ENCODE measurements around the gene CCNY.

CCNY gene

DNA sequence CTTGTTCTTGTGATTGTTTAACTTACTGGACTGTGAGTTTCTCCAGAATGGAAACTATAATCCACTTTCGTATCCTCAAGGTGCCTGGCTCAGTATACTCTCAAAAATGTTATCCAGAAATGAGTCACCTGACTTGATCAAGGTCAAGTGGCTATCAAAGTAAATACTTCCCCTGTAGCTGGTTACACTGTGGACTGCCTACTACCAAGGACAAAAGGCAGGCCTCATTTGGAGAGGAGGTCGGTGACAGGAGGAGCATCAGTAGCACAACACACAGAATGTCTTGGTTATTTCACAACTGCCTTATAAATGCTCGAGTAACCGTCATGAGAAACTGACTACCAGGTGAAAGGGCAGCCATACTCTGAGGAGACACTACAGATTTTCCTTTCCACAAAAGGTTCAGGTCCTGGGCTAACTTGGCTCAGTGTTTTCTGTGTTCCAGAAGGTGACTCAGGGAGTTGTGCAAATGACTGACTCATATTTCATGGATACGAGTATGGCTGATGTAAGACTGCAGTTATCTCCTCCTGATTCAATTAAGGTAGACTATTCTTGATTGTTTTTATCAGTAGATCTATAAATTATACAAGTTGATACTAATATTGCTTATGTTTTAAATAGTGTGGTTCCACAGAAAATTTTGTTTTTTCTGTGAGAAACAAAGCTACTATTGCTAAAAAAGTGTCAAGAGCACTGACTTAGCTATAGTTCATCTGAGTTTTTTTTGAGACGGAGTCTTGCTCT, 4.2 kb upstream of the CCNY start:
- DNase-seq (ENCODE audit: low read depth in 2 of 2), result peak; percentile 62 to 65

DNA sequence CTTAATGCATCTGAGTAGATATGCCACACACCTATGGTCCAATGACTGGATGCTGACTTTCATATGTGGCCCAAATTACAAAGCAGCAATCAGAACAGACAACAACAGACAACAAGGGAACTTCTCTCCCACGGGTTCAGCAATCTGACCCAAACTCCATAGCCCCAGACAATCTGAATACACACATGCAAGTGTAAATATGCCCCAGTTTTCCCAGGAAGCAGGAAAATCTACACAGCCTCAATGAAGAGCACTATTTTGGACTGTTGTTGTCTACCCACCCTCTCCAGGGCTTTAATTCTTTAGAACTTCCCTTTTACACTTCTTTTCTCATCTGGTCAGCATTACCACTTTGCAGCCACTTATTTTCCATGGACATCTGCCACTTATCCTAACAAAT, 2.0 kb upstream of the CCNY start:
- no peak for DNase-seq (ENCODE audit: low read depth in 2 of 2)

DNA sequence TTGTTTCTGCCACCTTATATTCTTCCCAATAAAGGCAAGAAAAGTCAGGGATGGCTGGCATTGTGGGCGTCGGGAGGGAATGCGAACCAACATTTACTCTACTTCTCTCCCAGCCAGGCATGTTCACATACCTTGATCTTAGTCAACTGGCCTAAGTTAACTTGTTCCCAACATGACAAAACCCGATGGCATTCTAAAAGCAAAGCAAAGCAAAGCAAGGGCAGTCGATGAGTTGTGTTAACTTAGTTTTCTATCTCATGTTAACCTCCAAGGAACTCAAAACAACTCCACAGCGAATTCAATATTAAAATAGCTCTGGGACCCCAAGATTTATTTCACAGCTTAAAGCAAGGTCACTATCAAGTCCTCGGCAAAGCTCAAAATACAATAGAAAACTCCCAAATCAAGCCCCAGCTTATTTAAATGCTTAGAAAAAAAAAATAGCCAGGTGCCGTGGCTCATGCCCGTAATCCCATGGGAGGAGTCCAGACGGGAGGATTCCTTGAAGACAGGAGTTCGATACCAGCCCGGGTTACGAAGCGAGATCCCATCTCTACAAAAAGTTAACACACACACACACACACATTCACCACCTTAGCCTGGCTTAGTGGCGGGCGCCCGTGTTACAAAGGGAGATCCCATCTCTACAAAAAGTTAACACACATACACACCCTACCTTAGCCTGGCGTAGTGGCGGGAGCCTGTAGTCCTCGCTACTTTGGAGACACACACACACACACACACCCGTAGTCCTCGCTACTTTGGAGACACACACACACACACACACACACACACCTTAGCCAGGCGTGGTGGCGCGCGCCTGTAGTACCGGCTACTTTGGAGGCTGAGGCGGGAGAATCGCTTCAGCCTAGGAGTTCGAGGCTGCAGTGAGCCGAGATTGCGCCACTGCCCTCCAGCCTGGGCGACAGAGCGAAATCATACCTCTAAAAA, 901 bp upstream of the CCNY start:
- DNase-seq (ENCODE audit: low read depth in 2 of 2), result no peak

DNA sequence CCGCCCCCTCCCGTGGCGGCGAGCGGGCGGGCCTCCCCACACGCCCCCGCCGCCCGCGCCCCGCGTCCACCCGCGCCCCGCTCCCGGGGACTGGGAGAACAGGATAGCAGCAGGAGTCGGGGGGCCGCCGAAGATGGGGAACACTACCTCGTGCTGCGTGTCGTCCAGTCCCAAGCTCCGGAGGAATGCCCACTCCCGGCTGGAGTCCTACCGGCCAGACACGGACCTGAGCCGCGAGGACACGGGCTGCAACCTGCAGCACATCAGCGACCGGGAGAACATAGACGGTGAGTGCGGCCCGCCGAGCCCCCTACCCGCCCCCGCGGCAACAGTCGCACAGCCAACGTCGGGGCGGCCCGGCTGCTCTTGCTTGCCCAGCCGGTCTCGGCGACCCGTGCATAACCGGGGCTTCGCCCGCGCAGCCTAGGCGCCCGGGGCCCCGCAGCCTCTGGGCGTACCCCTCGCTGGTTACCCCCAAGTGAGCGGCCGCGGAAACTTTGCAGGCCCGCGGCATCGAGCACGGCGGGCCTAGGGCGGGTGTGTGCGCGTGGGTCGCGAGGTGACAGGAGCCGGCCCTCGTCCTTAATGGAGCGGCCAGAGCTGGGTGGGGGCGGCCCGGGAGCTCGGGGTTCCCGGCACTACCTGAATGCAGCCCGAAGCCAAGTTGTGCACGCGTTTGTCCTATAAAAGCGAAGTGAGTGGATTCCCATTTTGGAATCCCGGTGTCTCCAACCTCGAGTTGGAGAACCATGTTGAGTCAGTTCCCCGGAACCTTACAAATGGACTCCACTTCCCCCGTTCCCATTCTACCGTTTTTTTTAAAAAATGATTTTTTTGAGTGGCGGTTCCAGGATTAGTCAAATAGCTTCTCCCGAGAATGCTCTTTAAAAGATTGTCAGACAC, 863 bp downstream of the CCNY start:
- DNase-seq (ENCODE audit: low read depth in 2 of 2), result no peak

DNA sequence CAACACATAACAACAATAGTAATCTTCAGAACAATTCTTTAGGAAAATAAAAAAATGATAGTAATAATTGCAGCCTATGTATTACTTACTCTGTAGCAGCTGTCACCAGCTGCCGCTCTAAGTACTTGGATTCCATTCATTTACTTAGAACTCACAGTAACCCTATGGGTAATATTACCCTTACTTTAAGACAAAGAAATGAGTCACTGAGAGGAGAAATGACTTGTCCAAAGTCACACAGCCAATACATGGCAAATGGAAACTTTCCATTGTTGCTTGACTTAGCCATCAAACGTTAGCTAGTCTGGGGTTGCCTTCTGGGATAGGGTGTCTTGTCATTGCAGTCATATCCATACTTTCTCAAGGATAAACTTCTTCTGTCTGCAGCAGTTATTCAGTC, 3.6 kb downstream of the CCNY start:
- no peak for DNase-seq (ENCODE audit: low read depth in 2 of 2)

DNA sequence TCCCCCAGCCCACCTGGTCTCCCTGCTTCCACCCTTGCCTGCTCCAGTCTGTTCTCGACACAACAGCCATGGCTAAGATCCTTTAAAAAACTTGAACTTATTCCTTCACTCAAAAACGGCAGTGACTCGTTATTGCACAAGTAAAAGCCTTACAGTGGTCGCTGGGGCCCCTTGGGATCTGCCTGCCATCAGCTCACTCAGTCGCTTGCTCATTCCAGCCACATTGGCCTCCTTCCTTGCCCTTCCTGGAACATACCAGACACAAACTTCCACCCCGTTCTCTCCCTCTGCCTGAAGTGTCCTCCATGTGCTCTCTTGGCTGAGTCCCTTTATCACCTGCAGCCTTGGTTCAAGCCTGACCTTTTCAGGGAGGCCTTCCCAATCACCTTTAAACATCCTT, 4.7 kb downstream of the CCNY start:
- DNase-seq (ENCODE audit: low read depth in 2 of 2), result no peak

DNA sequence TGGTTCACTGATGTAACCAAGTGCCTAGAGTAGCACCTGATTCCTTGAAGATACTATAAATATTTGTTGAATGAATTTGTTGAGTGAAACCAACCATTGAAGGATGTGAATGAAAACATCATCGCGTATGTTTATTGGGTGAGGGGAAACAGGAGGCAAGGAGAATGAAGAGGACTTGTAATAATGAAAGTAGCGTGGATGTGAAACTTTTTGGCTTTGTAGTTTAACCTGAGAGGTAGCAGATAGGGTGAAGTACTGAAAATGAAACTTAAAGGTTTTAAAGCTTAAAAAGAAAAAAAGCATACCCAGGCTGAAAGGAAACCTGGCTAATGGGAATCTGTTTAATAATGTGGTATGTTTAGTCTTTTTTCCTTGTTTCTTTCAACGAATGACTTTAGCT, 5.2 kb downstream of the CCNY start:
- no peak for DNase-seq (ENCODE audit: low read depth in 2 of 2)

DNA sequence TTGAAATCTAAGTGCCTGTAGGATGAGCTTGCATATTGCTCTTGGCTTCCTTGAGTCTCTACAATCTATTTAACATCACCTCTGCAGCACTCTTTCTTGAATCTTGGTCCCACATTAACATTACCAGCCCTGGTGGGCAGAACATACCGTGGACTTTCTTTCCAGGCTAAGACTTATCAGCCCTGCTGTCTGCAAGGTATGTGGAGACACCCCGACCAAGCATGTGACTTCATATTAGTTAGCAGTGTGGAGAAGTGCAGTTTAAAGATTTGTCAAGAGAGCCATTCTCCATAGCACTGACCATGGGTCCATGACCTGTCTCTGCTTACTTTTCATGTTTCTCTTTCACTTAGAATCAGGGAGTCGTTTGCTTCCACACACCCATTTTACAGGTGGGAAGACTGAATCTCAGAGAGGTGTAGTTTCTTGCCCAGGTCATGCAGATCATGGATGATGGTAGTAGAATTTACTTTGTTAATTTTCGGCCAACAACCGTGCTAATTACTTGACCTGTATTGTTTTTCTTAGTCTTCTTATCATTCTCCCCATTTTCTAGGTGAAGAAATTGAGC, 6.0 kb downstream of the CCNY start:
- no peak for DNase-seq (ENCODE audit: low read depth in 2 of 2)

DNA sequence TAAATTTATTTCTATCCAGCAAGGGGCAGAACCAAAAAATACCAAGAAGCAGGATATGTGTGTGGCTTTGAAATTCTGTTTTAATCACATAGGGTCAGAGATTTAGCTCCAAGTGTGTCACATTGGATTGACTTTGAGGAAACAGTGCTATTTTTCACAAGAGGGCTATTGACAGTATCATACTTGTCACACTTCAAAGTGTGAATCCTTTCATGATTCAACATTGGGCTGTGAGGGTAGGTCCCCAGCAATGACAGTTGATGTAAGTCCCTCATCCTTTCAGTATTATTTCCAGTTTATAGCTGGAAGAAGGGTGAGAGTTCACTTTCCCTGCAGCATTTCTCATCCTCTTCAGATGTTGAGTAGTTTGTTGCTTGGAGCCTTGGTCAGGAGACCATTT, 7.4 kb downstream of the CCNY start:
- DNase-seq (ENCODE audit: low read depth in 2 of 2), result no peak

DNA sequence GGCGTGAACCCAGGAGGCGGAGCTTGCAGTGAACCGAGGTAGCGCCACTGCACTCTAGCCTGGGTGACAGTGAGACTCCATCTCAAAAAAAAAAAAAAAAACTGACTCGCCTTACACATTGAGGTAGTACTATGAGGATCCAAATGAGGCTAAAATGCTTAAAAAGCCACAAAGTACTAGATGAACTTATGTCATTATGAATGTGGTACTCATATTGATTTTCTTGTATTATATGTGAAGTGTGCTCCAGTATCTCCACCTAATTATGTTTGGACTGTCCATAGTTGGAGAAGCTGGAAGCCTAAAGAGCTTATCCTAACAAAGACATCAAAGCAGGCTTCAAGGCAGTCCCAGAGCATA, 9.1 kb downstream of the CCNY start:
- DNase-seq (ENCODE audit: low read depth in 2 of 2), result no peak

DNA sequence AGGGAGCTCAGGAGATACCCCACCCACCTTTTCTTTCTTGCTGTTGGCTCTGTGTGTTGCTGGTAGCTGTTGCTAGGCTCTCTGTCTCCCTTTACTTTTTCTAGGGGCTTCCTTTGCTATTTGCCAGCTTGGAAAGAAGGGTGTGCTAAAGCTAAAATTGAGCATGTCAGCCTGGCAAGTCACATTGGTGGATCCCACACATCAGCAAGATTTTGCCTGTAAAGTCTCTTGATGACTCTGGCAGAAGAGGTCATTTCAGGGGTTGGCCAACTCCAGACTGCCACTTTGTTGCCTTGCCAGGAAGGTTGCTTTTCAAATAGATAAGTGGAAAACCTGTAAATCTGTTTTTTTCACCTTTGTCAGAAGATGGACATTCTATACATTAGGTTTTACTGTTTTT, 9.9 kb downstream of the CCNY start:
- no peak for DNase-seq (ENCODE audit: low read depth in 2 of 2)

DNA sequence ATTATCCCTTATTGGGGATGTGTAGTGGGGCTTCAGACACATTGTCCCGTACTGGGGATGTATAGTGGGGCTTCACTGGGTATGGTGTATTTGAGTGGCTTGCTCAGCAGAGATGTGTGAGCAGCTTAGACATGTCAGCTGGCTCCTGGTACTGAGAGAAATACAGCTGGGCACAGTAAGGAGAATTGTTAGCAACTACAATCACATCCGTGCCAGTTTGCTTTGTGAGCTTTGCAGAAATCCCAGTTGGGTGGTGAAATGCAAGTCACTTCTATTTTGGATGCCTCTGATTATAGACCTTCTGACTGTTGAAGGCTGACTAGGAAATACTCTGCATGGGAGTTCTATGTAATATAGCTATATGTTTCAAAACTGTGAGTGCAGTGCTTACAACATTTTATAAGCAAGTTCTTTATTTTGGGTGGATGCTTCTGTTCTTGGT, 10.8 kb downstream of the CCNY start:
- no peak for DNase-seq (ENCODE audit: low read depth in 2 of 2)

DNA sequence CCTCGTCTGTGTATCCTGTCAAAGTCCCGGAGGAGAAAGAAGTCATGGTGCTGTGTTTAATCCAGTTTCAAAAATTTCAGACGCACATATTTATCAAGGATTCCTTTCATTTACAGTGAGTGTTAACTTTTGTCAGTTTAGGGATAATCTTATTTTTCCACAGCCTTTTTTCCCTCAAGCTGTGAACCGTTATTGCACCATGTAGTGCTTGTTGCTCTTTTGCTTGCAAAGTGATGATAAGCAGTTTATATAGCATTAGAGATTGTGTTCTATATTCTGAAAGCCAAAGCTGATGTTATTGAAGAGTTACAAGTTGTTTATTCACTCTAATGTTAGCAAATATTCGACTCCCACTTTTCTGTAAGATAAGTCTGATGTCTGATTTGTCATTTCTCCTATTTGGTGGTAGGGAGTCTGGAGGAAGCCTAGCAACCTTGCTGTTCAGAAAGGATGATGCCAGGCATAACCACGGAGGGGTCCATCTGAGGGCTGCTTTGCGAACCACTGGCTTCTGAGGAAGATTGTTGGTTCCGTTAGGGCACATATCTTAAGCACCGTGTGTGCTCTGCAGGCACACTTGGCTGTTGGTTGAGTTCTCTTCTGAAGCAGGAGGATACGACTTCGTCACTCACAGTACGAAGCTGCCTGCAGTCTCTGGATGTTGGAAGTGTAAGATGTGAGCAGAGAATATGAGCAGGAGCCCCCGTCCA, 11.7 kb downstream of the CCNY start:
- DNase-seq (ENCODE audit: low read depth in 2 of 2), result no peak

DNA sequence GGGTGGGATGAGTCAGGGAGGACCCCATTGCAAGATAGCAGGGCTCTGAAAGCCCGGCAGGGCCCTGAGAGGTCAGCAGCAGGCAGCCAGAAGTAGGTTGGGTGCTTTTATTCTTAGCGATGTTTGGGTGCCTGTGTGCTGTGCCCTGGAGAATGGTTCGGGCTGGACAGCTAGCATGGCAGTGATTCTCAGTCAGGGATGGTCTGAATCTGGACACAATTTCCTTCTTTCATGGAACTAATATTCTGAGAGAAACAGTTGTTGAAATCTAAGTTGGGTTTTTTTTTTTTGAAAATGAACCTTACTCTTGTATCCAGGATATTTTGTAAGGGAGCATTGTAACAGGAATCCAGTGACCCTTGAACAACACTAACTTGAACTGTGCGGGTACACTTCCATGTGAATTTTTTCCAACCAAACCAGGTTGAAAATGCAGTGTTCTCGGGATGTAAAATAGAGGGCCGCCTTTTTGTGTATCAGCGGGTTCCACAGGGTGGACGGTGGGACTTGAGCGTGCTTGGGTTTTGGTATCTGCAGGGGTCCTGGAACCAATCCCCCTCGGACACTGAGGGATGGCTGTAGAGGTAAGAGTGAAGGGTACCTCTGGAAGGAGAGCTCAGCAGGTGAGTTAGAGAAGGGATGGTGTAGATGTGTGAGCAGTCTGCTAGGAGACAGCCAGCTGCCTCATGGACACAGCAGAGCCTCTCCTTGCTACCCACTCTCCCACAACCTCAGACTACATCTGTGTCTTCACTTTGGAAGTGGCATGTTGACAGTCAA, 12.5 kb downstream of the CCNY start:
- DNase-seq (ENCODE audit: low read depth in 2 of 2), result no peak

DNA sequence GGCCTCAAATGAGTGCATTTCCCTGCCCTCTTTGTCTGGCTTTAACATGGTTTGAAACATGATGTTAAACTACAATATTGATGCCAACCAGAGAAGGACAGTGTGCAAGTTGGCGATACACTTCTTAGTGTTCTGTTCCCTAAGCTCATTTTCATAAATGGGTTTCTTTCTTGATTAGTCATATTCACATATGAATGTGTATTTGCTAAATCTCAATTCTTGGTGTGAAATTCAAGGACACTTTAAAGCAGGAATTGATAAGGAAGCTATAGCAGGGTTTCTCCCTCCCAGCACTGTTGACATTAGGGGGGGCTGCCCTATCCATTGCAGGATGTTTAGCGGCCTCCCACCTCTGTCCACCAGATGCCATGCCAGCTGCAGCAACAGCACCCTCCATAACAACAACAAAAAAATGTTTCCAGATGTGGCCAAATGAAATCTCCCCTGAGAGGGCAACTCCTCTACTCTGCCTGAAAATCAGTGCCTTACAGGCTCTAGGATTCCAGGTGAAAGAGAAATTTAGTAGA, 13.1 kb downstream of the CCNY start:
- DNase-seq (ENCODE audit: low read depth in 2 of 2), result no peak

DNA sequence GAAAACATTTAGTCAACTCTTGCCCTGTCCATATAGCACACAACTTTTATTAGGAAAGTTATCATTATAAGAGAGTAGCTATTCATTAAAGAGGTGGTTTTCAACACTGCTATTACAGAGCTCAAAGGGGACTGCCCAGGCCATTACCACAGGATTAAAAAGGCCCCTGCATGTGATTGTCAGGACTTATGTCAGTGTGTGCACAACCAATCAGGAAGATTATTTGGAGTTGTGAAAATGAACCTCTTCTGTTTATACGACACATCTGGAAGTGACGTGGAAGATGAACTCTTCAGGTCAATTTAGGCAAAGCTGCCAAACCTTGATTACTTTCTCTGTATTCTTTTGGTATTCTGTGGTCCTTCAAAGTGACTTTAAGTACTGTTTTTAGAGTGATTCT, 14.7 kb downstream of the CCNY start:
- DNase-seq (ENCODE audit: low read depth in 2 of 2), result no peak

DNA sequence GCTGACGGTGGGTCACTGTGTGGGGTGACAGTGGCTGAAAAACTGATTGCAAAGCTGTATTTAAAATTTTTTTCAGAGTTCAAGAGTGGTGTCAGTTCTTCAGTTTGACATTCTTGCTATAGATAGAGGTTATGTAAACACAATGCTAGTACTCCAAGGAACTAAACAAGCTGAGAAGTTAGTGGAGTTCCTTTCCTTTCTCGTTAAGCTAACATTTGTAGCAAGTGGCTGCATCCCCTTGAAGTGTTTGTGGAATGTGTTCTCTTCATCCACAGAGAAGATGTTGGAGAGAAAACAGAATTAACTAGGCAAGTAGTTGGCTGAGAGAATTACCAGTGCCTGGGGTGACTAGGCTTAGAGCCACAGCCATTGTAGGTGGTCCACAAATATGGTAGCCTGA, 15.8 kb downstream of the CCNY start:
- DNase-seq (ENCODE audit: low read depth in 2 of 2), result no peak

DNA sequence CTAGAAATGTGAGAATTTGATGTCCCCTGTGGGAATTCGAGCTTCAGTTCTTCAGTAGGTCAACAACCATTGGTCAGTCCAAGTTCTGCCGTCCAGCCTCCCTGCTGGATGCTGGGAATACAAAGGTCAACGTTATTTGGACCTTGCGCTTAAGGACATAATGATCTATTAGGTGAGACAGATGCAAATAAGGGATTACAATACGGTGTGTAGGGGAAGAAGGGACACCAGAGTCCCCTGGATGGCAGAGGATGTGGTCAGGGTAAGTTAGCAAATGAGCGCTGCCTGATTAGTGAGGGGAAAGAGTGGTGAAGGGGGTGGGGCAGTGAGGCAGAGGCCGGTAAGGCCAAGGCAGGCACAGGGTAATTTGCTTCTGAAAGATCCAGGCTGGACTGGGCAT, 16.2 kb downstream of the CCNY start:
- DNase-seq (ENCODE audit: low read depth in 2 of 2), result no peak

DNA sequence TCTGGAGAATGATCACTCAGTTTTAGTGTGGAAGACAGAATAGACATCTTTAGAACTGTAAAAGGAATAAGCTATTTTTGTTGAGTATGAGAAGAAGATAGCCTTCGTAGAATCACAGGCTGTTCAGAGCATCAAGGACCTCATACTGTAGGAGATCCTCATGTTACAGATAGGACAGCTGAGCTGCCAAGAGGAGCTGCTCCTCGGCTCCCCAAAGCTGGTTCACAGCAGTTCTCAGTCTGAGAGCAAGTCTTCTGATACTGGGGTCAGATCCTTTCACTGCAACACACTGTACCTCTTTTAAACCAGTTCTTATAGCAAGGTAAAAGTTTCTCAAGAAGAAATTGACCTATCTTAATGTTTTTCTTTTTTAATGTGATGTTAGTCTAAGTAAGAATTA, 17.1 kb downstream of the CCNY start:
- no peak for DNase-seq (ENCODE audit: low read depth in 2 of 2)

DNA sequence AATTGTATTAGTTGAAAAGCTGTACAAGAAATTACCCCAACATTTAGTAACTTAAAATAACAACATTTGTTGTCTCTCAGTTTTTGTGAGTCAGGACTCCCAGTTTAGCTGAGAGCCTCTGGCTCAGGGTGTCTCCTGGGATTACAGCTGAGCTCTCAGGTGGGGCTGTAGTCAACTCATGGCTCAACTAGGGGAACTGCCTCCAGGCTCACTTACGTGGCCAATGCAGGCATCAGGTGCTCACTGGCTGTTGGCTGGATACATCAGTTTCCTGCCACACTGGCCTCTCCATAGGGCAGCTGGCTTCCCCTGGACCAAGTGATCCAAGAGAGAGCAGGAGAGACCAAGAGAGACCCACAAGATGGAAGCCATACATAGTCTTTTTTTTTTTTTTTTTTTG, 17.5 kb downstream of the CCNY start:
- no peak for DNase-seq (ENCODE audit: low read depth in 2 of 2)
